Glomerular visceral epithelial cell (primary cell): ENCODE data around the gene RFLNA.
A peak's percentile ranks its signal among the peaks of the same experiment; 100 is the strongest.
"Not testable (repeated sequence)": the region's sequence is repeated elsewhere in the genome, so short reads cannot be mapped to it uniquely, and the experiment has no call there.

Source experiments
- DNase-seq: peaks from one replicate; pipeline ENCODE4 v3.0.0-alpha.2; 2016; ENCODE audit errors: extremely low spot score

Gene RFLNA

GRCh38 chr12:124319368-124320050 is 24.6 kb downstream of the RFLNA start:
- no peak for DNase-seq

- DNase-seq: peak; percentile 68
These were observed 26.2 kb downstream of the RFLNA start for GRCh38 chr12:124321040-124321481.

- peak; percentile 29 for DNase-seq
These were observed 26.8 kb downstream of the RFLNA start for GRCh38 chr12:124321556-124322270.

GRCh38 chr12:124322271-124322998 is 27.5 kb downstream of the RFLNA start:
- no peak for DNase-seq

- DNase-seq: not testable (repeated sequence)
These were observed 28.1 kb downstream of the RFLNA start for GRCh38 chr12:124322999-124323328.

- DNase-seq: no peak
These were observed 29.1 kb downstream of the RFLNA start for GRCh38 chr12:124323771-124324530.

- no peak for DNase-seq
These were observed 30.2 kb downstream of the RFLNA start for GRCh38 chr12:124324803-124325705.

- no peak for DNase-seq
These were observed 31.2 kb downstream of the RFLNA start for GRCh38 chr12:124326104-124326503.

GRCh38 chr12:124326871-124327270 is 32.0 kb downstream of the RFLNA start:
- DNase-seq: no peak

- DNase-seq: no peak
These were observed 32.6 kb downstream of the RFLNA start for GRCh38 chr12:124327362-124328043.

- no peak for DNase-seq
These were observed 33.2 kb downstream of the RFLNA start for GRCh38 chr12:124328116-124328515.

- no peak for DNase-seq
These were observed 33.7 kb downstream of the RFLNA start for GRCh38 chr12:124328636-124329035.

- DNase-seq: no peak
These were observed 37.3 kb downstream of the RFLNA start for GRCh38 chr12:124332058-124332672.

- DNase-seq: no peak
These were observed 38.0 kb downstream of the RFLNA start for GRCh38 chr12:124332900-124333299.

GRCh38 chr12:124333724-124334123 is 38.8 kb downstream of the RFLNA start:
- no peak for DNase-seq

GRCh38 chr12:124334266-124334665 is 39.4 kb downstream of the RFLNA start:
- no peak for DNase-seq

GRCh38 chr12:124334976-124335375 is 40.1 kb downstream of the RFLNA start:
- no peak for DNase-seq

GRCh38 chr12:124335426-124336183 is 40.7 kb downstream of the RFLNA start:
- DNase-seq: no peak

- DNase-seq: no peak
These were observed 41.2 kb downstream of the RFLNA start for GRCh38 chr12:124336184-124336437.
